HCT116 (cell line): ENCODE measurements around the gene RNASET2. TPM values are rescaled to one million over a fixed set of nuclear protein-coding genes. Genes with fewer than 3 reads are reported as not detected.
"Not testable (repeated sequence)": the region's sequence is repeated elsewhere in the genome, so short reads cannot be mapped to it uniquely, and the experiment has no call there.

Source experiments
- ATAC-seq: fragments of 200-7000 bp; cut with Tn5 transposase; 2 replicates; pipeline ENCODE4 v1.9.1; 2020; ENCODE audit warnings: mild to moderate bottlenecking, moderate library complexity
- BruUV-seq: library from RNA; stranded (reverse); fragments of 400-500 nt; replicated peaks from 2 replicates; lab custom pipeline; 2021; lab: Mats Ljungman, UMichigan
- CTCF ChIA-PET: fragments of 300-600 bp; sonication (Branson Sonifier 250); formaldehyde crosslinking; loops from one replicate; lab custom pipeline; 2021; ENCODE audit warnings: antibody characterized with exemption; lab: Charles Lee
- POLR2A ChIA-PET: fragments of 300-600, 350-600 bp; sonication (Branson Sonifier 250); formaldehyde crosslinking; loops from one replicate; lab custom pipeline; 2021; ENCODE audit warnings: antibody characterized with exemption; lab: Charles Lee
- RAD21 ChIA-PET, 2 experiments: fragments of 300-600 bp; sonication (Branson Sonifier 250); formaldehyde crosslinking; loops; one replicate each; lab custom pipeline; 2023; ENCODE audit warnings: low total read pairs in 2 of 2; ENCODE audit not compliant: uncharacterized antibody in 2 of 2, unreplicated experiment in 2 of 2, low non-redundant PET in 1 of 2; lab: Charles Lee
- DNase-seq: peaks from one replicate; pipeline ENCODE4 v3.0.0-alpha.2; 2010; ENCODE audit warnings: low read depth, low spot score
- H2AFZ ChIP-seq: fragments of 200-600 bp; shearing (Covaris generic), sonication (generic); 2 replicates; pipeline ENCODE4 v1.6.1; 2017; ENCODE audit warnings: low read depth, mixed run types, mixed read lengths, antibody characterized with exemption, low read length; ENCODE audit not compliant: poor library complexity, severe bottlenecking
- H3K27ac ChIP-seq: 2 replicates; pipeline ENCODE4 v1.5.1; 2012; ENCODE audit warnings: low read depth, low read length
- H3K27me3 ChIP-seq: fragments of 200-600 bp; sonication (generic); 2 replicates; pipeline ENCODE4 v1.6.1; 2016; ENCODE audit warnings: mixed run types, low read length, mixed read lengths; ENCODE audit not compliant: insufficient read depth
- H3K36me3 ChIP-seq, 2 experiments: fragments of 200-500 bp in 1 of 2; fragments of 200-600 bp in 1 of 2; sonication (Bioruptor generic) in 1 of 2; sonication (generic) in 1 of 2; 2 replicates each; pipeline versions ENCODE4 v1.5.1 to v1.6.1; 2014 to 2016; ENCODE audit warnings: low read length in 2 of 2, inconsistent platforms in 1 of 2, mixed read lengths in 1 of 2, mixed run types in 1 of 2; ENCODE audit not compliant: insufficient read depth in 2 of 2, control insufficient read depth in 1 of 2
- H3K4me1 ChIP-seq, 2 experiments: fragments of 200-600 bp in 1 of 2; sonication (generic) in 1 of 2; 2 replicates each; pipeline versions ENCODE4 v1.5.1 to v1.6.1; 2012 to 2017; ENCODE audit warnings: low read length in 2 of 2, inconsistent platforms in 1 of 2, mild to moderate bottlenecking in 1 of 2, mixed read lengths in 1 of 2, mixed run types in 1 of 2, moderate library complexity in 1 of 2; ENCODE audit not compliant: insufficient read depth in 2 of 2, control insufficient read depth in 1 of 2
- H3K4me2 ChIP-seq: fragments of 200-600 bp; sonication (generic); 2 replicates; pipeline ENCODE4 v1.6.1; 2017; ENCODE audit warnings: mixed run types, low read length, mixed read lengths
- H3K4me3 ChIP-seq, 2 experiments: fragments of 200-600 bp in 1 of 2; sonication (generic) in 1 of 2; replicated peaks in 1 of 2; 2 replicates each; pipeline ENCODE4 v1.5.1; 2011 to 2016; ENCODE audit warnings: low read length in 2 of 2, control low read depth in 1 of 2, low read depth in 1 of 2, mild to moderate bottlenecking in 1 of 2, mixed read lengths in 1 of 2, mixed run types in 1 of 2
- H3K79me2 ChIP-seq: fragments of 200-600 bp; sonication (generic); 2 replicates; pipeline ENCODE4 v1.6.1; 2017; ENCODE audit warnings: mild to moderate bottlenecking, mixed run types, low read length, moderate library complexity, mixed read lengths; ENCODE audit not compliant: insufficient read depth
- H3K9ac ChIP-seq: fragments of 200-600 bp; sonication (generic); 2 replicates; pipeline ENCODE4 v1.6.1; 2016; ENCODE audit warnings: low read length, mixed read lengths
- H3K9me2 ChIP-seq: fragments of 200-600 bp; sonication (generic), shearing (Covaris generic); 2 replicates; pipeline ENCODE4 v1.6.1; 2017; ENCODE audit warnings: mixed run types, mild to moderate bottlenecking, moderate library complexity; ENCODE audit not compliant: insufficient read depth
- H3K9me3 ChIP-seq, 2 experiments: fragments of 200-500 bp in 1 of 2; fragments of 200-600 bp in 1 of 2; sonication (Bioruptor generic) in 1 of 2; sonication (generic) in 1 of 2; 2 replicates each; pipeline ENCODE4 v1.6.1; 2014 to 2017; ENCODE audit warnings: low read length in 2 of 2, mixed read lengths in 2 of 2, inconsistent platforms in 1 of 2, low read depth in 1 of 2, mild to moderate bottlenecking in 1 of 2, mixed run types in 1 of 2, moderate library complexity in 1 of 2; ENCODE audit not compliant: control insufficient read depth in 1 of 2, insufficient read depth in 1 of 2
- H4K20me1 ChIP-seq: fragments of 200-600 bp; sonication (generic), shearing (Covaris generic); 2 replicates; pipeline ENCODE4 v1.6.1; 2017; ENCODE audit warnings: mixed run types, mild to moderate bottlenecking, moderate library complexity; ENCODE audit not compliant: insufficient read depth
- CBX3 ChIP-seq: IDR thresholded peaks from 2 replicates; pipeline ENCODE4 v1.6.1; 2012; ENCODE audit warnings: low read depth
- EGR1 ChIP-seq: IDR thresholded peaks from 2 replicates; pipeline ENCODE4 v1.6.1; 2012; ENCODE audit warnings: low read depth
- EZH2phosphoT487 ChIP-seq: fragments of 200-600 bp; IDR thresholded peaks from 2 replicates; pipeline ENCODE4 v1.6.1; 2018; ENCODE audit warnings: antibody characterized with exemption, borderline replicate concordance
- POLR2AphosphoS5 ChIP-seq: IDR thresholded peaks from 2 replicates; pipeline ENCODE4 v1.6.1; 2011; ENCODE audit warnings: mild to moderate bottlenecking, low read depth, low read length, moderate library complexity
- RAD21 ChIP-seq: IDR thresholded peaks from 2 replicates; pipeline ENCODE4 v1.6.1; 2012; ENCODE audit warnings: low read depth, mild to moderate bottlenecking
- TCF7L2 ChIP-seq: IDR thresholded peaks from 2 replicates; pipeline ENCODE4 v1.7.0; 2011; ENCODE audit warnings: borderline replicate concordance, inconsistent platforms; ENCODE audit not compliant: insufficient read depth, insufficient read length; ENCODE audit errors: extremely low read depth
- ZFX ChIP-seq: fragments of 450-650 bp; IDR thresholded peaks from 2 replicates; pipeline ENCODE4 v1.6.1; 2017
- intact Hi-C: fragments of 100-400 bp; cut with micrococcal nuclease; formaldehyde crosslinking; loops from 2 replicates; pipeline ENCODE4 v1.10.0; 2022
- total RNA-seq: library from RNA; stranded (reverse); gene quantifications from one replicate; pipeline ENCODE4 v1.2.1, GENCODE V29; 2021; ENCODE audit not compliant: unreplicated experiment

Gene RNASET2
- total RNA-seq, 1 experiment from 2014 or later, result 32.8 TPM

DNA sequence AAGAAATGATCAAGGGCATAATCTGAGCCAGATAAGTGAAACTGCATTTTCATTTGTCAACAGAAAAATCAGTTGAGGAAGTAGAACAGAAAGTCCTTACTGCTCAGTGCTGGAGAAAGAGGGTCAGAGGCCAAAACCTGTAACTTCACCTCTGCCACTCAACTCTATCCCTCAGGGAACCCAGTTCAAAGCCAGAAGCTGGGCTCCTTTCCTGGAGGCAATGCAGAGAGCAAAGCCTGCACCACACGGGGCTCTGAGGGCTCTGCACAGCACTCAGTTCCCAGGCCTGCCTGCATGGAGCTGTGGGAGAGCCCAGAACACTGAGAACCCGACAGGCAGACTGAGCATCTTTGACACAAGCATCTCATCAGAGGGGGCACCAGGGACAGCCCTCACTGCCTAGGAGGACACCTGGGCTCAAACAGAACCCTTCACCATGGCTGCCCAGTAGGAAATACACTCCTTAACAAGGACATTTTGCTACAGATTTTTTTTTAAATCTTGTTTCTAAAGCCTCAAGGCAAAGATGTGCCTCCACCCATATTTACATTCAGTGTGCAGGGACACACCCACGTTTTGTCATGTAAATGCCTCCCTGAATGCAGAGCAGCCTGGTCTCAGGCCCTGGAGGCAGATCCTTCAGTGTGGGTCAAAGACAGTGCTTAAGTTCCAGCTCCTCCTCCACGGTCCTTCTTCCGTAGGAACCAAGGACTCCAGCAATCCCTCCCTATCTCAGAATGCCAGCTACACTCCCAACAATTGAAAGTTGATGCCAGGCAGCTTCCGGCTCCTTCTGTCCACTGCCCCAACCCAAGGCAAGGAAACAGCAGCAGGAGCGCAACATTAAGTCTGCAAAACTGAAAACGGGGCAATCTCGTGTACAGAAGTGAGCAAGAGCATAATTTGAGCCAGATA, 6.6 kb downstream of the RNASET2 start:
- H4K20me1 ChIP-seq, result no peaks in the 10 kb centered on the region
- H3K4me3 ChIP-seq, result no peak overlapping the region
- no peak overlapping the region for H2AFZ ChIP-seq
- no peak for ATAC-seq
- H3K9ac ChIP-seq, result no peak overlapping the region
- no peak for TF ChIP-seq EZH2phosphoT487
- no peak for TF ChIP-seq ZFX
- TF ChIP-seq RAD21, result no peak
- no peak for TF ChIP-seq EGR1
- TF ChIP-seq CBX3, result no peak
- TF ChIP-seq TCF7L2, result no peak
- no peak for TF ChIP-seq POLR2AphosphoS5
- POLR2A ChIA-PET, result no interaction called here
- intact Hi-C loops, result loop anchor here (2.0 kb wide), 1 partner anchor 163 kb away; no protein-coding TSS in a partner anchor
- RAD21 ChIA-PET, result interaction anchor here in 1 of 2 experiments (0.7 kb wide), 1 partner anchor 408 kb away, joined by 3 read pairs; no protein-coding TSS in a partner anchor
- CTCF ChIA-PET, result interaction anchor here (0.9 to 1.2 kb wide), 2 partner anchors 9 to 175 kb away, joined by 3 read pairs; no protein-coding TSS in a partner anchor
- no peaks in the 10 kb centered on the region for H3K27me3 ChIP-seq
- no peak for DNase-seq
- H3K27ac ChIP-seq, result no peak overlapping the region
- no peaks in the 10 kb centered on the region for H3K9me2 ChIP-seq
- H3K79me2 ChIP-seq, result no peaks in the 10 kb centered on the region
- peaks cover 9 to 16% of the 10 kb centered on the region in 2 experiments; a peak in 2 of 4 replicates for H3K36me3 ChIP-seq
- H3K4me1 ChIP-seq, result peaks cover 0 to 7% of the 10 kb centered on the region in 2 experiments; a peak in 1 of 4 replicates
- no peak overlapping the region for H3K4me2 ChIP-seq
- H3K9me3 ChIP-seq, result no peaks in the 10 kb centered on the region
- BruUV-seq, result no TSS peak

DNA sequence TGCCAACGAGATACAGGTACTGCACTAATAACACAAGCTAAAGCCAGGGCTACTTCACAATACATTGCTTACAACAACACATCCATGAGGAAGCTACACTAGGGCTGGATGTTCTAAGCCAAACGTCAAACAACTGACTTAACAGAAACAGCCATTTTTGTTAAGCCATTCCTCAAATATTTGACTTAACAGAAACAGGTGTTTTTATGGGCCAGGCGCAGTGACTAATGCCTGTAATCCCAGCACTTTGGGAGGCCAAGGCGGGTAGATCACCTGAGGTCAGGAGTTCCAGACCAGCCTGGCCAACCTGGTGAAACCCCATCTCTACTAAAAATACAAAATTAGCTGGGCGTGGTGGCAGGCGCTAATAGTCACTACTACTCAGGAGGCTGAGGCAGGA, 7.6 kb downstream of the RNASET2 start:
- peaks cover 9 to 16% of the 10 kb centered on the region in 2 experiments; a peak in 2 of 4 replicates for H3K36me3 ChIP-seq
- ATAC-seq, POLR2A ChIA-PET, H3K4me1 ChIP-seq, BruUV-seq, RAD21 ChIA-PET, H3K27ac ChIP-seq, CTCF ChIA-PET, H3K9ac ChIP-seq, H3K9me2 ChIP-seq, intact Hi-C loops, H3K4me3 ChIP-seq, H3K4me2 ChIP-seq, H3K79me2 ChIP-seq, H4K20me1 ChIP-seq, H2AFZ ChIP-seq, H3K9me3 ChIP-seq, H3K27me3 ChIP-seq, DNase-seq: not testable (repeated sequence)
